RPMI8226 (cell line): ENCODE results near the gene PCDH1.
"Not testable (repeated sequence)": the region's sequence is repeated elsewhere in the genome, so short reads cannot be mapped to it uniquely, and the experiment has no call there.

Source experiments
- DNase-seq: peaks from one replicate; pipeline ENCODE4 v3.0.0-alpha.2; 2015

Gene PCDH1

DNA sequence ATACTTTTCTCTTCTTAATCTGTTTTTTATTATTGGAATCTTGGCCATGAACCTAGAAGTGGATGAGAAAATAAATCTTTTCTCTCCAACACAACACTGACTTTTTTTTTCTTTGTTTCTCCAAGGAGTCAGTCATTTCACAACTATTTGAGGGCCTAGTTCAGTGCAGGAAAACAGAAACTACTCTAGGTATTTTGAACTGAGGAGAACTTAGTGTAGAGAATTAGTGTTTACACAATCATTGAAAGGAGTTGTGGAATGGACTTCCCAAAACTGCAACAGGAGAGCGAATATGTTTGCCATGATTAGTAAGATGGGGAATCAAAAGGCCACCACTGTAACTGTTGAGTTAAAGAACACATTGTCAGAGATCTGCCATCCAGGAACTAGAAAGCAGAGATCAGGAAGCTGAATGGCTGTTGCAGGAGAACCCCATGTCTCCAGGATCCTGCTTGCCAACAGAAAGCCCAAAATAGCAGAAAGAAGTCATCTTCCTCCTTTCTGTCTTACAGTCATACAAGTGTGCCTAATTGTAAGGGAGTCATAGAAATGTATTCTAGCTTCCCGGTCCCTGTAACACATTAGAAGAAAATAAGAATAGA lies 20.3 kb upstream of the PCDH1 start:
- DNase-seq: no peak

DNA sequence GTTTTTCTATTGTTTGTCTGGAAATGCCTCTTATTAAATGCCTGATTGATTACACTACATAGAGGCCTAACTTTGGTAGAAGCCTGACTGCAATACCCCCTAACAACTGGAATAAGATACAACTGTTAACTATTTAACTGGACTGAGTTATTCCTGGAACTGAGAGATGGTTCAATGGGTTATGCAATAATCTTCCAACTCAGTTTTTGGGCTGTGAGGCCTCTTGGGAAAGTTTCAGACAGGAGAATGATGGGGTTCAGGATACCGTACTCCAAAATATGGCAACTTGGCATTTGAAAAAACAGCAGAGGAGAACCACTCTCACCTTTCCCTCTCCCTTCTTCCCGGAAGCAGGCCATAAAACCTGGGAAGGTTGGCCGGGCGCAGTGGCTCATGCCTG lies 19.2 kb upstream of the PCDH1 start:
- no peak for DNase-seq

DNA sequence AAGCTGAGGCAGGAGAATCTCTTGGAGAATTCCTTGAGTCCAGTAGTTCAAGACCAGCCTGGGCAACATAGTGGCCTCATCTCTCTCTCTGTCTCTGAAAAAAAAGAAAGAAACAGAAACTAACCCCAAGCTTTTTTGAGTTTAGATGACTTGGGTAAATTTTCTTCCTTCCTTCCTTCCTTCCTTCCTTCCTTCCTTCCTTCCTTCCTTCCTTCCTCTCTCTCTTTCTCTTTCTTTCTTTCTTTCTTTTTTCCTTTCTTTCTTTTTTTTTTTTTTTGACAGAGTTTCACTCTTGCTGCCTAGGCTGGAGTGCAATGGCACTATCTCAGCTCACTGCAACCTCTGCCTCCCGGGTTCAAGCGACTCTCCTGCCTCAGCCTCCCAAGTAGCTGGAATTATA lies 12.2 kb upstream of the PCDH1 start:
- not testable (repeated sequence) for DNase-seq

DNA sequence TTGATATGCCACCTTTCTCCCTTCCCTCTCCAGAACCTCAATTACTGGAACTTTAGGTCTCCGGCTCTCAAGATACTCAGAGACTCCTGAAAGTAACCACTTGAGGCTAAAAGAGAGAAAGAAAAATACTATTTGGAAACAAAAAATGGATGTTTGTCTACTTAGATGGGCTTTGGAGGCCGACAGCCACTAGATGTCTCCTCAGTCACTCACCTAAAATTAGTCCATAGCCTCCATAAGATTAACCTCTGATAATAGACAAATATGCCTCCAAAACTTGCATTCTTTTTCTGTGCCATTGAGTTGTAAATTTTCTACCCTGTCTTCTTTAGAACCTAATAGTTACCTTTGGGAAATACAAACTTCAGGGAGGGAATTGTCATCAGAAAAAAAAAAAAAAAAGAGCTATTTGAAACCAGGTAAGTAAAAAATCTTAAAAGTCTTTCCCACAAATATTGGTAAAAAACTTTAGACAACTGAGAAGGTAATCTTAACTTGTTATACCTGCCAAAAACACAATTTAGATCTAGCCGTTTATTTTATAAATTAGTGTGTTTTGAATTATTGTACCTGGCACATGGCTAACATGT lies 11.2 kb upstream of the PCDH1 start:
- peak; percentile 31 for DNase-seq

DNA sequence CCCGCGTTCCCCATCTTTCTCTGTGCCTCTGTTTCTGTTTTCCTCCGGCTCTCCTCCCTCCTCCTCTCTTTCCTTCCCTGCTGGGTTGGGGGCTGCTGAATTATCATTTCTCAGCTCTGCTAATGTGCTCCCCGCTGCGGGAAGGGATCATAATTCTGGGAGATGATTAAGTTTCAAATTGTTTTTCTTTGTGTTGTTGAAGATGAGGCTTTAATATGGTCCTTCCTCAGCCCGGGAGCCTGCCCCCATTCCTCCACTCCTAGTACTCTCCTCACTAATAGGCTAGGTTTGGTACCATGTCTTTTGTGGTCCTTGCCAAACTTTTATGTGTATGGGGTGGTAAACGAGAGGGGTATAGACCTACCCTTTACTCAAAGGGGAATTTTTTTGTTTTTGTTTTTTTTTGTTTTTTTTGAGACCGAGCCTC lies 5.7 kb upstream of the PCDH1 start:
- no peak for DNase-seq

DNA sequence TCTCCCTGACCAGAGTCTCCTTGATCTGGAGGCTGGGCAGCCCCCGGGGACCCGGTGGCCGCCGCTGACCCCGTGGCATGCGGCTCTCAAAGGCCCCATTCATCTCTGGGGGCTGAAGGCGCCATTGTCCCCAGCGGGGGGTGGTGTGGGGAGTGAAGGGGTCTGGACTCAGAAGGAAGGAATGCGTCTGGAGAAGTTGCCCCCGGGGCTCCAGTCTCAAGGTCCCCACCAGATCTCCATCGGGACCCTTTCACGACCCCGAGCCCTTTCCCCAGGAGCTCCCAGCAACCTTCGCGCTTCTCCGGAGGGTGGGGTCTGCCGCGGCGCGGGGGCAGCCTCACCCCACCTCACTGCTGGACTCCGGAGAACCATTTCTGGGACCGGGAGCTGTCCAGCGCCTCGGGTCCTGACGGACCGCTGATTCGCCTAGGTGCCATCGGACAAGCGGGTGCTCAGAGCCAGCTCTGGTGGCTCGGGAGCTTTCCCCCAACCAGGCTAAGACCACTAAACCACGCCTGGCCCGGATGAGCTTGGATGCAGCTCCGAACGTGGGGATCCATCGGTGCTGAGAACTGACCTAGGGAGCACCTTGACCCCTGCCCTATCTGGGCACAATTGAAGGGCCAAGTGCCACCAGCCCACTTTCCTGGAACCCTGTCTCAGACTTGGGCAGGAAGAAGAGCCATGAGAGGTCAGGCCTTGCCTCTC lies 5.1 kb upstream of the PCDH1 start:
- DNase-seq: peak; percentile 60

DNA sequence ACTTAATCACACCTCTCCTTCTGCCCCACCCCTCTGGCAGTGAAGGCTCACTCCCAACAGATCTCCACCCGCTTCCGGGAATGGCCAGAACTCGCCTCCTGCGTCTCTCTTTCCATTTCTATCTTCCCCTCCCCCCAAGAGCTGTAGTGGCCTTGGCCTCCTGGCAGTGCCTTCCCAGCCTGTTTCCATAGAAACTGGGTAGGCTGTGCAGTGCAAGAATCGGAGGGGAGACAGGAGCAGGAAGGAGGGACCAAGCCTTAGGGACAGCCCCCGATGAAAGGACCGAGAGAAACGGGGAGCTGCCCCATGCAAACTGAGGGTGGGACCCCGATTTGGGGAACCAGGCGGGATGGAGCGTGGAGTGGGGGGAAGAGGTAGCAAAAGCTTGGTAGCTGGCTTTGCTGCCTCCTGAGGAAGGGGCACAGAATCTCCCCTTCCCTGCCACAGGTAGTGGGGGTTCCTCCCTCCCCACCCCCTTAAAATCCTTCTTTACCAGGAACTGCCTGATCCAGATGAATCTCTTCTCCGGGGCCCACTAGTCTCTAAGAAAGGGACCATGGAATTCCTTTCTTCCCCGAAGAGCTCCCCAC lies 4.5 kb upstream of the PCDH1 start:
- no peak for DNase-seq

DNA sequence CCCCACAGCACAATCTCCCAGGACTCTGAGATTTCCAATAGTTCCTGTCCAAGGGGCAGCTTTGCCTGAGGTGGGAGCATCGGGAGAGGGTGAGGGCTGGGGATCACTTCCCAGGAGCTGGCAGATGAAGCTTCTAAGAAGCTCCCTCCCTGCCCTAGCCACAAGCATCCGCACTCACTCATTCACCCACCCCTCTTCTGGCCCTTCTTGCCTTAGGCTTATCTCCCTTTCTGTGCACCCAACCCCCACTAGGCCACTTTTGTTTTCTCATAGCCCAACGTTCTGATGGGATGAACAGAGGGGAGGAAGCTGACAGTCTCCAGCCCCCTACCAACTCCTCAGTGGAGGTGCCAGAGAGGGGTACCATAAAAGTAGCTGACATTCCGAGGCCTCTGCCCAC lies 3.7 kb upstream of the PCDH1 start:
- peak; percentile 48 for DNase-seq

DNA sequence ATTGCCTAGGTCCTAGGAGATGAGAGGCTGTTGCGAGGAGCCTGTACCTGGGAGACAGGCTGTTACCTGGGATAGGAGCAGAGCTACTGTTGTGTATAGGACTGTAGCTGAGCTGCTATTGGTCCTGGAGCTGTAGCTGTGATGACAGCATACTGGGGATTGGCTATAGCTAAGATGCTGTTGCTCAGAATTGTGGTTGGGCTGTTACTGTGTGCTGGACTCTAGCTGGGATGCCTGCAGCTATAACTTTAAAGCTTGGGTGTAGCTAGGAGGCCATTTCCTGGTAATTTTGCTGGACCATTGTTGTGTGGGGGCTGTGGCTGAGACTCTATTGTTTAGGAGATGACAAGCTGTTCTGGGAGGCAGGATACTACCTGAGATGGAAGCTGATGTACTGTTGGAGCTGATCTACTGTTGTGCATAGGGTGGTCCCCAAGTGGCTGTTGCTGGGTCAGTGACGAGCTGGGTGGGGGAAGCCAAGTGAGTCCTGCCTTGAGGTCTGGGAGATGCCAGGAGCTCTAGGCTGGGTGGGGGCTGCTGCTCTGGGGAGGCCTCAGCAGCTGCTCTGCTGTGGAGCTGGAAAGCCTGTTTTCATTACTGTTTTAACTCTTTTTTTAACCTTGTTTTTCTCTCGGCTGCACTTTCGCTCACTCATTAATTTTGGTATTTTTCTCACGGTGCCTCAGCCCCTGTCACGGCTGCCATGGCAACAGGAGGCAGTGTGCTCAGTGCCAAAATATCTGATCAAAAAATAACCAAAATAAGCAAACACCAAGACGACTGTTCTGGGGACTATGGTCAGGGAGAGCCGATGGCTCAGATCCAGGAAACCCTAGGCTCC lies 3.0 kb upstream of the PCDH1 start:
- DNase-seq: peak; percentile 87

DNA sequence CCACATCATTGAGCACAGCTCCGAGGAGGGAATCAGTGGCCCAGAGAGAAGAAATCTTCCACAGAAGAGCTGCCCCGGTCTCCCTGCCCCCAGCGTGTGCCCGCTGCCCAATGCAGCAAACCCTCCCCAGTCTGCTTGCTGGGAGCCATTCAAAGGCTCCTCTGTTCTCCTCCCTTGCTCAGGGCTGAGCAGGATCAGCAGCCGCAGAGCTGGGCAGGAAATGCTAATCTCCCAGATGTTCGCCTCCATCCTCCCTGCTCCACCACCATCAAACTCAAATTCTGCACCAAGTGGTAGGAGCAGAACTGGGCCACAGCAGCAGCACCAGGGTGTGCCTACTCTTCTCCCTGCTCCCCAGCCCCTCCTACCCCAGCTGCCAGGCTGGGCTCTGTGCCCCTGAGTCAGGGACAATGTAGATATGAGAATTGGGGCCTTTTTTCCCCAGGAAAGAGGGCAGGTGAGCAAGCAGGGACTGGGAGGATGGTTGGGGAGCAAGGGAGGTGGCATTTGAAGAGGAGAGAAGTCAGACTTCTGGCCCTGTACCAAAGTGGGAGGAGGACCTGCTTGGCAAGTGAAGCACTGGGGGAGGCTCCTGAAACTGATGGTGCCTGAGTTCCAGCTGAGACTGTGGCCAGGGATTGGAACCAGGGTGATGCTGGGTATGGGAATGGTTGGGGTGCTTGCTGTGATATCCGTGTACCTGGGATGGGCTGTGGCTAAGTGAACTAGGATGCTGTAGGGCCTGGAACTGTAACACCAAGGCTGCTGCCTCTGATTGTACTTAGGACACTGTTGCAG lies 1.9 kb upstream of the PCDH1 start:
- DNase-seq: peak; percentile 74

DNA sequence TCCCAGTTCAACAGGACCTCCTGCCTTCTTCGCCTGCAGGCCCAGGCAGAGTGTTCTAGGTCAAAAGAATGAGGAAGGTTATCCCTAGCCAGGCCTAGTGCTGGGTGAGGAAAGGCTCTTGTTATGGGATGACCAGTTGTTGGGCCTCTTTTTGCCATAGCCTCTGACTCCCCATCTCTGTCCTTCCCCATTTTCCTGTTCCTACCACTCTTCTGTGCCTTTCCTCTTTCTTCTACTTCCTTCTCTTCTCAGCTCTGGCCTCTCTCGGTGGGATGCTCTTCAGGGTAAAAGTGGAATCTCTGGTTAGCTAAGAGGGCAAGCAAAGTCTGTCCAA lies 1.2 kb upstream of the PCDH1 start:
- DNase-seq: no peak

DNA sequence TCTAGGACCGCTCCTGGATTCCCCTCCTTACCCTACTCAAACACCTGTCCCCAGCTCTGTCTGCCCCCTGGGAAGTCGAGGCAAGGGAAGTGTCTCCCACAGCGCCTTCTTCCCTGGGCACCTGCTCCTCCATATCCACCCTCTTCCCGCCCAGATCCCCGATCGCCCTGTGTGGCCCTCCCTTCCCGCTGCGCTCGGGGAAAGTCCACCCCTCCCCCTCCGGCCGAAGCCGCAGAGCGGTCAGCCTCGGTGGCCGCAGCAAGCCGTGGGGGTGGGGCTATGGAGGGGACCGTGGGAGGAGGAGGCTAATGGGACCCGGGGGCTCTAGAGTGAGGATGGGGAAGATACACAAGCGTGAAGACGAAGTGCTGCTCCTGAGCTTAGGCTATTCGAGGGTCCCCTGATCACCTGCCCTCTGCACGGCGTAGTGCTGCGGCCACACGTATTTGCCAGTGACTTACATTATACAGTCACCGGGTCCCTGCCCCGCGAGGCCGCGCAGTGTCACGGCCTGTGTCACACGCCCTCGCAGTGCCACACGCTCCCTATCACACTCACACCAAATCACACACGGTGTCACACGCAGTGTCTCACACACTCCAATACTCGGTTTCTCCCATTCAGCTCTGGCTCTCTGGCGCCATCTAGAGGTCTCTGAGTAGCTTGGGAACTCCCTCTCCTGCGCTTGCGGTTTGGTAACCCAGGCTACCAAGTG lies 658 bp upstream of the PCDH1 start:
- DNase-seq: peak; percentile 98

DNA sequence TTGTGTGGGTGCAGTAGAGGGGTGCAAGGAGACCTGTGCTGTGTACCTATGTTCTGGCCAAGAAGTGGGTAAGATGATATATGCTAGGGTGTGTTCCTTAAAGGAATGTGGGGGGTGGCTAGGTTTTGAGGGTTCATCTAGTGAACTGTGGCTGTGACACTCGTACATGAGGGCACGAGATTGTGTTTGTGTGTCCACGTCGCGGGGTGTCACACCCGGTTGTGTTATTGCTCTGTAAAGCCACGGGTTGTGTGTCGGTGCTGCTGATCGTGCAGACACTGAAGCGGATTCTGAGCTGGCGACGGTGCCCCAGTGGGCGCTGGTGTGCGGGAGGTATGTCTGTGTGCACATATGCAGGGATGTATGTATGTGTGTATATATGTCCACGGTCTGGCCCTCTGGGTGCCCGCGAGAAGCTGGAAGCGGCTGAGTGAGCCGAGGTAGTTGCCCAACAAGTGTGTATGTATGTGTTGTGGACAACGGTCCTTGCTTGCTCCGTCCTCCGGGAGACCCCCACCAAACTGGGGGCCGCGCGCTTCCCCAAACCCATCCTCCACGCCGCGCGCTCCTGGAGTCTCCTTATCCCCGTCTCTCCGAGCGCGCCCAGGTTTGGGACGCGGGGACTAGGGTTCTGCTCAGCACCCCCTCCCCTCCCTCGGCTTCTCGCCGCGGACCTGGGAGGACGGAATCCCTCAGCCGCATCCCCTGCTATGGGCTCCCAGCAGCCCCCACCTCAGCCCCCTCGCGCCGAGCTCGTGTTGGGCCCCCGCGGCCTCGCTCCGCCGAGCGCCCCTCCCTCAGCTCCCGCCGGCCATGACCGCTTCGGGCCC lies 639 bp downstream of the PCDH1 start:
- peak; percentile 48 for DNase-seq

DNA sequence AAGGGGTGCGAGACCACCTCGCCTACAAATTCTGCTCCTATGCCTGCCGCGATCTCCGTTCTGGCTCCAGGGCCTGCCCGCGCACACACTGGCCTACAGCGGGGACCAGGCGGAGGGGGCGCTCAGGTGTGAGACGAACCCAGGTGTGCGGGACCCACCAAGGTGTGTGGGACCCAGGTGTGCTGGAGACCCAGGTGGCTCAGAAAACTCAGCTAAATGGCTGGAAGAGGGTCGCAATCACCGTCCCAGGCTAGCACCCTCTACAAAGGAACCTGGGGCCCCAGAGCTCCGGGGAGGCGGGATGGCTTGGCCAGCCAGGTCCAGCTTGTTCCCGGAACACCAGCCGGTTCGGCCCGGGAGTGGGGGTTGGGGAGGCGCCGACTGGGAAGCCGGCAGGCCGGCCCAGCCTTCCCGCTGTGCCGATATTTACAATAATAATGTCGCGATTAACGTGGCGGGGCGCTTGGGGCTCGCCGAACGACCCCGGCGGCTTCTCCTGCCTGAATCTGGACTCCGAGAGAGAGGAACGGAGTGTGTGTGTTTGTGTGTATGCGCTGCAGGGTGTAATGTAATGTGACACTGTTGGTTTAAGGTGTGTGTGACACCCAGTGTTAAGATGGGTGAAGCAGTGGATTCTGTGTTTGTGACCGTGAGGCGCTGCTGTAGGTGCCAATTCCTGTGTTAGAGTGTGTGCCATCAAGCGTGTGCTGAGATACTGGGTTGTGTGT lies 1.4 kb downstream of the PCDH1 start:
- no peak for DNase-seq

DNA sequence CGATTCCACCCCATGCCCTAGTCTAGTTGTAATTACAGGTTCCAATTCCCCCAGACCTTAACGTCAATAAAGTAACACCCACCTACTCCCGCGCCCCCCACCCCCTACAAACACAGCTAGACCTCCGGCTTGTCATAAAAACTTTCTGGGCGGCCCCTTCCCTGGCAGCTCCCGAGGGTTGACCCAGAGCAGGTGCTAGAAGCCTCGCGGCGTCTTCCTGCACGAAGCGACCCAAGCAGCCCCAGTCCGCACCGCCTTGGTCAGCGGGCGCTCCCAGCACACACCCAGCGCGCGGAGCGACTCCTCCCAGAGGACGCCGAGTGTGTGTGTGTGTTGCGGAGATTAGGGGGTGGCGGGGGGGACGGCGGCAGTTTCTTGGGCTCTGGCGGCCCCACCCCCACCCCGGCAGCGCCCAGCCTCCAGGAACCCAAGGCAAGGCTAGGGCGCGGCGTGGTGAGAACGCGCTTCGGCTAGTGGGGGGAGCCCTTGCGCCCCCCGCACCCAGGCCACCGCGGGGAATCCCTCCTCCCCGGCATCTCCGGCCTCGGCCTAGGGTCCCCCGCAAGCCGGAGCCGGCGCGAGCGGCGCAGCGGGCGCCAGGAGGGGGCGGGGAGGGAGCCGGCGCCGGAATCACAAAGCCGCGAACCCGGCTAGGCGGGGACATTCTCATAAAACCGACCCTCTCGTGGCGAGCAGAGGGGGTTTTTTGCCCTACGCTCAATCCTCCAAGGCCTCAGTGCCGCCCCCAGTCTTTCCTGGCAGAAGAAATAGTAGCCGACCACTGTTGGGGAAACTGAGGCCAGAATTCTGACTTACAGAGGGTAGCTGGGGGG lies 2.2 kb downstream of the PCDH1 start:
- DNase-seq: peak; percentile 48

DNA sequence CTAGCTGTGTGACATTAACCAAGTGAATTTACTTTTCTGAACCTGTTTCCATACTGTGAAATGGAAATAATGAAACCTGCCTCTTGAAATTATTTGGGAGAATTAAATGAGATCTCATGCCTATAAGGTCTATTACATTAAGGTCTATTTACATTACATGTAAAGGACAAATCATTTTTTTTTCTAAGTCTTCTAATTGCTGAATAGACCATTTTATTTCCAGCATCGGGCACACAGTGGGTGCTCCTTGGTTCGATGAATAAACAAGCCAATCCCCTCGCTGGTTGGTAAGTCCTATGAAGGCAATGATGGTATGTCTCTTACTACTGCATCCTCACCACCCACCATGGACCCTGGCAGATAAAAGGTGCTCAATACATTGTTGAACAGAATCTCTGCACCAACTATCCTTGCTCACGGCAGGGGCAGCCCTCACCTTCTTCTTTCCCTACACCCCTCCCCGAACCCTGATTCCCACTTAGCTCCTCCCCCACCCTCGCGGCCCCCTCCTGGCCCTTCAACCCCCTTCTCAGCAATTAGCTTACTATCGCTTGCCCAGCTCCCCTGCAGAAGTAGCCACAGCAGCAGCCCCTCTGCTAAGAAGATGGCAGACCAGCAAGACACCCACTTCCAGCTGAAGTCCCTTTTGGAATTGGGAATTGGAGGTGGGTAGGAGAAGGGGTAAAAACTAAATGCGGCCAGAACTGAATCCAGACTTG lies 3.0 kb downstream of the PCDH1 start:
- no peak for DNase-seq

DNA sequence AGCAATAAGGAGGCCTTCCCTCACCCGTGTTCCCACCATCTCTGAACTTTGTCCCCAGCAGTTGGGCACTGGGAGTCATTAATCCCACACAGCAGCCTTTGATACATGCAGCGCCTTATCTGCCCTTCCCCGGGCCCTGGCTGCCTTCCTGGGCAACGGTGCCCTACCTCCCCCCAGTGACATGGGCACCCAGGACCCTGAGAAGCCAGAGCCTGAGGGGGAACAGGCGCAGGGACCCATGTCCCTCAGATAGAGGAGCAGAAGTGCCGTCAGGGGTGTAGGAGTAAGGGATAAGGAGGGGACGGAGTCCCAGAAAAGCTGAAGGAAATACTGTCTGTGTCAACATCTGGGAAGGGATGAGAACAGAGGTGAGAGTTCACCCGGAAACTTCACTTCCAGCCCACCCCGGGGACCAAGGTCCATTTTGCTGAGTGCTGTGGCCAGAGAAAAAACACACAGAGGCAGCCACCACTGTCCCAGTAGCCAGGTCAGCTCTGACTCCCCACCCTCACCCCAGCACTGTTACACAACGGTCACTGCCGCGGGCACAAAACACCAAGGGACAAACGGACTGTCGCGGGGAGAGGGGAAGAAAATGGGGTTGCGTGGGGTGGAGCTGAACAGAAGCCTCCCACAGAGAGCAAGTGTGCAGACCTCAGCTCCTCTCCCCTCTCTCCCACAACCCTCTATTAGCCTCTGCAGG lies 3.8 kb downstream of the PCDH1 start:
- DNase-seq: no peak

DNA sequence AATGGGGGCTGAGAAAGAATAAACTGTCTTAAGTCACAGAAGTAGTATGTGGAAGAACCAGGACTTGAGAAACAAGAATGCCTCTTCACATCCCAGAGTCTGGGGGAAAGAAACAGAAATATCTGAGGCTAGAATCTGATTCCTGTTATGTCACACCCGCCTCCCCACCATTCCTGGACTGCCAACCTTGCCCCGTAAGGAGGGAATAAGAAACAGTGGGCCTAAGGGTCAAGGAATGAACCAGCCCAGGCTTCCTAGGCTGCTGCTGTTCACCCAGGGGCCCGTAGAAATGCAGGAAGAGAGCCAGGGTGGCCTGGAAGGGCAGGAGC lies 4.3 kb downstream of the PCDH1 start:
- DNase-seq: no peak
